AG09319 (cell line): Measurements from ENCODE around the gene DLGAP4.

Experiments used
- DNase-seq: peaks from one replicate; pipeline ENCODE4 v3.0.0-alpha.2; 2010; ENCODE audit warnings: low read depth; ENCODE audit errors: extremely low read depth
- CTCF ChIP-seq: IDR thresholded peaks from 2 replicates; pipeline ENCODE4 v1.5.1; 2011; ENCODE audit warnings: low read depth, mild to moderate bottlenecking, inconsistent platforms, low read length, moderate library complexity

The DLGAP4 gene

GRCh38 chr20:36311854-36312723, 6.0 kb downstream of the DLGAP4 start:
- no peak for TF ChIP-seq CTCF

GRCh38 chr20:36312724-36313441, 6.7 kb downstream of the DLGAP4 start:
- TF ChIP-seq CTCF = no peak
- no peak for DNase-seq

More at GRCh38 chr20:36311854-36312723, 6.0 kb downstream of the DLGAP4 start:
- no peak for DNase-seq

GRCh38 chr20:36313476-36313875, 7.3 kb downstream of the DLGAP4 start:
- TF ChIP-seq CTCF = no peak
- DNase-seq = no peak

GRCh38 chr20:36313926-36314325, 7.8 kb downstream of the DLGAP4 start:
- DNase-seq = no peak
- no peak for TF ChIP-seq CTCF

- DNase-seq = no peak
- TF ChIP-seq CTCF = no peak
Measured at GRCh38 chr20:36314734-36315544, 8.8 kb downstream of the DLGAP4 start.

GRCh38 chr20:36315545-36316351, 9.6 kb downstream of the DLGAP4 start:
- DNase-seq = no peak
- no peak for TF ChIP-seq CTCF
